Renal cortex interstitium (tissue), 15 donors: ENCODE results near the gene STH. TPM values are rescaled to one million over a fixed set of nuclear protein-coding genes. Genes with fewer than 3 reads are reported as not detected.
"Not testable (repeated sequence)": the region's sequence is repeated elsewhere in the genome, so short reads cannot be mapped to it uniquely, and the experiment has no call there.

Experiments
- DNase-seq, 11 donors: peaks; one replicate each; pipeline ENCODE4 v3.0.0-alpha.2; 2013; ENCODE audit warnings: low read depth in 9 of 11, low spot score in 4 of 11; ENCODE audit errors: extremely low read depth in 1 of 11
- long read RNA-seq, 16 experiments: transcript quantifications; one replicate each; lab custom pipeline, GENCODE V29; 2026
- polyA plus RNA-seq, 3 donors: library from polyadenylated mRNA; unstranded; fragments of 120-200 nt; gene quantifications; one replicate each; pipeline ENCODE4 v1.2.1, GENCODE V29; 2013; ENCODE audit not compliant: insufficient read length in 3 of 3

The STH gene, protein sequence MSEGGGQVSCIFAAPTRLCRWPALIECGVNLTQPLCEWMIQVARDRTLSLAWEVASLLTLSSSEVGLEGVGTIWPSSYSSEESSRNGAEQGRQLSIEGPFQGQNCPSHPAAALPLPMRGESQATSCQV
- not detected for polyA plus RNA-seq
- long read RNA-seq, donor 1: 0 reads
- long read RNA-seq, donor 2: 0 reads
- long read RNA-seq, donor 3: 0 reads
- long read RNA-seq, donor 4: 0 reads
- long read RNA-seq, donor 5: 0 reads
- long read RNA-seq, donor 6: 0 reads
- long read RNA-seq, donor 7: 0 reads
- long read RNA-seq, donor 8: 0 reads
- long read RNA-seq, donor 9: 0 reads
- long read RNA-seq, donor 10: 0 reads
- long read RNA-seq, donor 11: 0 reads
- long read RNA-seq, donor 12: 0 reads
- long read RNA-seq, donor 13: 0 reads
- long read RNA-seq, donor 14: 0 reads
- long read RNA-seq, donor 15: 0 reads
- long read RNA-seq, donor 16: 0 reads

DNA sequence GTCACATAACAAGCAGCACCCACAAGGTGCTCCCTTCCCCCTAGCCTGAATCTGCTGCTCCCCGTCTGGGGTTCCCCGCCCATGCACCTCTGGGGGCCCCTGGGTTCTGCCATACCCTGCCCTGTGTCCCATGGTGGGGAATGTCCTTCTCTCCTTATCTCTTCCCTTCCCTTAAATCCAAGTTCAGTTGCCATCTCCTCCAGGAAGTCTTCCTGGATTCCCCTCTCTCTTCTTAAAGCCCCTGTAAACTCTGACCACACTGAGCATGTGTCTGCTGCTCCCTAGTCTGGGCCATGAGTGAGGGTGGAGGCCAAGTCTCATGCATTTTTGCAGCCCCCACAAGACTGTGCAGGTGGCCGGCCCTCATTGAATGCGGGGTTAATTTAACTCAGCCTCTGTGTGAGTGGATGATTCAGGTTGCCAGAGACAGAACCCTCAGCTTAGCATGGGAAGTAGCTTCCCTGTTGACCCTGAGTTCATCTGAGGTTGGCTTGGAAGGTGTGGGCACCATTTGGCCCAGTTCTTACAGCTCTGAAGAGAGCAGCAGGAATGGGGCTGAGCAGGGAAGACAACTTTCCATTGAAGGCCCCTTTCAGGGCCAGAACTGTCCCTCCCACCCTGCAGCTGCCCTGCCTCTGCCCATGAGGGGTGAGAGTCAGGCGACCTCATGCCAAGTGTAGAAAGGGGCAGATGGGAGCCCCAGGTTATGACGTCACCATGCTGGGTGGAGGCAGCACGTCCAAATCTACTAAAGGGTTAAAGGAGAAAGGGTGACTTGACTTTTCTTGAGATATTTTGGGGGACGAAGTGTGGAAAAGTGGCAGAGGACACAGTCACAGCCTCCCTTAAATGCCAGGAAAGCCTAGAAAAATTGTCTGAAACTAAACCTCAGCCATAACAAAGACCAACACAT, at the start of gene STH:
Gene STH (plus strand): TSS at position 264 of the 913 bp plus-strand sequence. CDS start 30 bp downstream, at position 294.
- no peak for DNase-seq

DNA sequence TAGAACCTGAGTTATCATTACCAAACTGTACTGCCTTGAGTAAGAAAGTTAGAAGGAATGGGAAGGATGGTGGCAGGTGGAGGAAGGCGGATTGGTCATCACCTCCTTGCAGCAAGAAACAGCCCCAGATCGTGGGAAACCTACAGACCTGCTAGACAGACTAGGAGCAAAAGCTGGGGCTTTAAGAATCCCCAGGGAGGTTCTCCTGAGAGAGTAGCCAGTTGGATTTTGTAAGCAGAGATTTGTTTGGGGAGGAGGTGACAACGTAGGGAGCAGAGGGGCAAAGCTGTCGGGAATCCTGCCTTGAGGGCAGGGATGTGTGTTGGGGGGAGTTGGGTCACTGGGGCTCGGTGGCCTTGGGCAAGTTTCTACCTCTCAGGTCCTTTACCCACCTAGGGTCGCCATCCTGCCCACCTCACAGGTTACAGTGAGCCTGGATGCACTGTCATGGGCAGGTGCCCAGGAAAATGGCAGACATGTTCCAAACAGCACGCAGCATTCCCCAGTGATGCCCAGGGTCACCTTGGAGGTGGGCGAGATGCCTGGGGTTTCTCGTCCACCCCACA, 49.2 kb upstream of the STH start:
- no peak for DNase-seq

DNA sequence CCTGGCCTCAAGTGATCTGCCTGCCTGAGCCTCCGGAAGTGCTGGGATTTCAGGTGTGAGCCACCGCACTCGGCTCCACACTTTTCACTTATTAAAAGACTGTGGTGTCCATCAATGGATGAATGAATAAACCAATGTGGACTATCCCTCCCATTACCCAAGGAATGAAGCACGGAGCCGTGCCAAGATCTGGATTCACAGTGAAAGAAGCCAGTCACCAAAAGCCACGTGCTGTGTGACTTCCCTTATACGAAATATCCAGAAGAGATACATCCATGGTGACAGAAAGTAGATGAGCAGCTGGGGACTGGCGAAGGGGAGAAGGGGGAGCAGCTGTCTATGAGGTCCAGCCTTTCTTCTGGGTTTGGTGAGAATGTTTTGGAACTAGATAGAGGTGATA, 48.2 kb upstream of the STH start:
- no peak for DNase-seq

DNA sequence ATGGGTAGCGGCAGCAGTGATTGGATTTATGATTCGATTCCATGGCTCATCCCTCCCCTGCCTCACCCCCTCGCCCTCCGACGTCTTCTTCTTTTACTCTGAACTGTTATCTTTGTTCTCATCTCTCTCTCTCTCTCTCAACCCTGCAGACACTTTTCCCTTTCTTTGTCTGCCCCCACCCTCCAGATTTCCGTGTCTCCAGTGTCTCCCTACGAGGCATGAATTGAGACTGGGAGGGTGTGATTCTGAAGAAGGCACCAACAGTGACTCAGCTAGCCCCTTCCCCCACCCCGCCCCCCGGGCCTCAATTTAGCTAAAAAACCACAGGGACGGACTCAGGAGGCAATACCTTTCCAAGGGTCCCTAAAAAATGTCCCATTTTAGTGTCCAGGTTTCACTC, 47.6 kb upstream of the STH start:
- no peak for DNase-seq

DNA sequence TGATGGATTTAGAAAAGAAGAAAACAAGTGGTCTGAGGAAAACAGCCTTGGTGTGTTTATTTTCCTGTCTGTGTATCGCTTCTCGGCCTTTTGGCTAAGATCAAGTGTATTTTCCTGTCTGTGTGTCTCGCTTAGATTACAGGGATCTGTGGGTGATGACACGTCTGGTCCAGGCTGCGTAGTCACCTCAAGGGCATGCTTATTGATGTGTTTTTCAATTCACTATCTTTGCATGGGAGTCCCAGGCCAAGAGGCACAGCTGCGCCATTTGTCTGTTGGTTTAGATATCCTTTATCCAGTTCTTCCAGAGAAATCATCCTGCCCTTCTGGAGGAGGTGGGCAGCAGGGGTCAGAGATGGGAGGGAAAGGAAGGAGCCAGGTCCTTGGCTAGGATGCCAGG, 47.1 kb upstream of the STH start:
- no peak for DNase-seq

DNA sequence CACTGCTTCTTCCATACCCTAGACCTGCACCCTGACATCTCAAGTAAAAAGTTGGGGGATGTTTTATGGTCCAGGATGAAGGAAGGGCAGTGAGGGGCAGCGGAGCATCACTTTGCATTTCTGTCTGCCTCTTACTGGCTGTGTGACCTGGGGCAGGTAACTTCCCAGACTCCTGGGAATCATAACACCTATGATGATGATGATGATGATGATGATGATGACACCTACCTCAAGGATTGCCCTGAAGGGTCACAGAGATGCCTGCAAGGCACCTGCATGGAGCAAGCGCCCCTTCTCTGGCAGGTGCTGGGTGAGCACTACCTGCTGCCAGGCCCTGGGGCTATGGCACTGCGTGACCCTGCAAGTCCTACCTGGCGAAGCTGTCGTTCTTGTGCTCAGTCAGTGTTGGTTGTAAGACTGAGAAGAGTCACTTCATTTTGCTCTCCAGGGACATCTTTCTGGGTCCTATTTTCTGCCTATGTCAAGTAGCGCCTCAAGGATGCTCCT, 46.2 kb upstream of the STH start:
- DNase-seq: no peak

DNA sequence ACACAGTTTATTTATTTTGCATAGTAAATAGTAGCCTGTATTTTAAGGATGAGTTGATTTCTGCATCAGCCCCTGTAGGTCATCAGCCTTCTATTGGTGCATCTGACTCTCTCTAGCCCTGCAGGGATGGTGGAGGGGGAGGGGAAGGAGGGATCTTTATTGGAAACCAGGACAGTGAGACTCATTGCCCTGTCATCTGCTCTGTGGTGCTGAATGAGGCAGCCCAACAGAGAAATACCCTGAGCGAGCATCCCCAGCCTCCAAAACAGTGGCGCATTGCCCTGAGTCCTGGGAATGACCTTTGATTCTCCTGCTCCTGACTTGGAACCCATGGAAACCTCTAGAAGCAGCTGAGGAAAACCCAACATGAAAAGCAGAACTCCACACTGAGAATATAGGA, 45.5 kb upstream of the STH start:
- no peak for DNase-seq

DNA sequence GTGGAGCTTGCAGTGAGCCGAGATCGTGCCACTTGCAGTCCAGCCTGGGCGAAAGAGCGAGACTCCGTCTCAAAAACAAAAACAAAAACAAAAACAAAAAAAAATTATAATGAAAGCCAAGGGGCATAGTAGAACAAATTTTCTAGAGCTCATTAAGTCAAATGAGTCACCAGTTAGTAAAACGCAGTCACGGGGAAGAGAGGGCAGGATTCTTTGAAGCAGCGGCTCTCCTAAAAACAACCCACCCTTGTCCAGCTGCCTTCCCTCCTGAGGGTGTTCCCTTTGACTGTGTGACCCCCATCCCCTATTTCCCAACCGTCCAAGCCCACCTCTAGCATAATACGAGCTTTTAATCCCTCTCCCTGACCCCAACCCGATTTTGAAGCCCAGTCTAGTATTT, 44.1 kb upstream of the STH start:
- no peak for DNase-seq

DNA sequence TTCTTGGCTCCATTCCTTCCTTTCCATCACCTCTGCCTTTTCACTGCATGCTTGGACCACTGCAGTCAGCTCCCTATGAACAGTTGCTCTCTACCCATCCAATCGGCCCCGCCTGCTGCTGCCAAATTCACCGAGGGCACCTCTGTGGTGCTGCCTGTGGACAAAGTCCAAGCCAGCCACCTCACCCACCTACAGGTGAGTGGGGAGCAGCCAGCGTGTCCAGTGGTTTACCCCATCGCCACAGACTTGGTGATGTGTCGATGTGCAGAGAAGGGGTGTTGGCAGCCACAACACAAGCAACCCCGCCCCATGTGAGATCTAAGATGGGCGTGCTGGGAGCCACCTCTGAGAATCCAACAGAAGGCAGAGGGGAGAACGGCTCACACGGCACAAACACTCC, 43.7 kb upstream of the STH start:
- no peak for DNase-seq

DNA sequence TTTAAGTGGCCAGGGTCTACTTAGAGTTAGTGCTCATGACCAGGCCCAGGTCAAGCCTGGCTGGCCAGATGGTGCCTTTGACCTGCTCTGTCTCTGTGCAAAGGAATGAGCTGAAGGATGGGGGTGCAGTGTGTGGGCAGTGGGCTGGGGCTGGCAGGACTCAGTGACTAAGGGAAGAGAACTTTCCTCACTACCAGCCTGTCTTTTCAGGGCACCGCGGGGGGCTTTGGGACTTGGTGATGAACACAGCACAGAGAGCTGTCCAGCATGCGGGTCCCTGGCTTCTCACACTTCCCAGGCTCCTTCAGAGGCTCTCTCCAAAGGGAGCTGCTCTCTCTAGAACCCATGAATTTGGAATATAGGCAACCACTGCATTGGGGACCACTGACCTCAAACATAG, 43.0 kb upstream of the STH start:
- DNase-seq: no peak

DNA sequence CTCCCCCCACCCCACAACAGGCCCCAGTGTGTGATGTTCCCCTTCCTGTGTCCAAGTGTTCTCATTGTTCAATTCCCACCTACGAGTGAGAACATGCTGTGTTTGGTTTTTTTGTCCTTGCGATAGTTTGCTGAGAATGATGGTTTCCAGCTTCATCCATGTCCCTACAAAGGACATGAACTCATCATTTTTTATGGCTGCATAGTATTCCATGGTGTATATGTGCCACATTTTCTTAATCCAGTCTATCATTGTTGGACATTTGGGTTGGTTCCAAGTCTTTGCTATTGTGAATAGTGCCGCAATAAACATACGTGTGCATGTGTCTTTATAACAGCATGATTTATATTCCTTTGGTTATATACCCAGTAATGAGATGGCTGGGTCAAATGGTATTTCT, 42.3 kb upstream of the STH start:
- not testable (repeated sequence) for DNase-seq

DNA sequence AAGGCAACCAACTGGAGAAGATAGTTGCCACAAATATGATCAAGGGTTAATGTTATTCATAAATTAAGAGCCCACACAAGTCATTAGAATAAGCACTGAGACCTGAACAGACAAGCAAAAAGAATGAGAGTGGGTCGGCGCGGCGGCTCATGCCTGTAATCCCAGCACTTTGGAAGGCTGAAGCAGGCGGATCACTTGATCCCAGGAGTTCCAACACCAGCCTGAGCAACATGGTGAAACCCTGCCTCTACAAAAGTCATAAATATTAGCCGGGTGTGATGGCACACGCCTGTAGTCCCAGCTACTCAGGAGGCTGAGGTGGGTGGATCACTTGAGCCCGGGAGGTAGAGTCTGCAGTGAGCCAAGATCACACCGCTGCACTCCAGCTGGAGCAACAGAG, 40.7 kb upstream of the STH start:
- no peak for DNase-seq

DNA sequence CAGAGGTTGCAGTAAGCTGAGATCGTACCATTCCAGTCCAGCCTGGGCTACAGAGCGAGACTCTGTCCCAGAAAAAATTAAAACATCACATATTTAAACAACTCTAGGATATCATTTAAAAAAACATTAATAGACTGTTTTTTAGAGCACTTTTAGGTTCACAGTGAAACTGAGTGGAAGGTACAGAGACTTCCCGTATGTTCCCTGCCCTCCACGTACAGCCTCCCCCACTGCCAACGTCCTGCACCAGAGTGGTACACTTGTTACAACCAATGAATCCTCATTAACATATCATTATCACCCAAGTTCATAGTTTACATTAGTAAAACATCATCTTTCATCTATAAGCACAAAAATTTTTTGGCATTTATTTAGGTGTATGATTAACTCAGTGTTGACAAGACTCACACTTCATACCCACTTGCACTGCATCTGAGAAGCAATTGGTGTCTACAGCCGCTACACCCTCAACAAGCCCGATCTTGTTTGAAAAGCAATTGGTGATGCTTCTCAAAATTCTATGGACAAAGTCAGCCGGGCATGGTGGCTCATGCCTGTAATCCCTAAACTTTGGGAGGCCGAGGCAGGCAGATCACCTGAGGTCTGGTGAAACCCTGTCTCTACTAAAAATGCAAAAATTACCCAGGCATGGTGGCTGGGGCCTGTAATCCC, 39.9 kb upstream of the STH start:
- no peak for DNase-seq

DNA sequence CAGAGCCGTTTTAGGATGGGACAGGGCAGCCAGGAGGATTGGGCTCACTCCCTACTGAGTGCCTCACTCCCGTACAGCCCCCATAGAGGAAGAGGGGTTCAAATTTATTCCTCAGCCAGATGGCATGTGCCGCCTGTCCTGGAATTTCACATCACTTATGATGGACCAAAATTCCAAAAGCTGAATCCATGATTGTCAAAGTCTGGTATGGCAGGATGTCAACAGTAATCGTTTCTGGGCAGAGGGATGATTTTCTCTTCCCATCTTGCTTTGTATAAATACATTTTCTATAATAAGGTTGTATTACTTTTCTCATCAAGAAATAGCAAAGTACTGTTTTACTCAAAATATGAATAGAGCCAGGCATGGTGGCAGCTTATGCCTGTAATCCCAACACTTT, 38.7 kb upstream of the STH start:
- DNase-seq: no peak

DNA sequence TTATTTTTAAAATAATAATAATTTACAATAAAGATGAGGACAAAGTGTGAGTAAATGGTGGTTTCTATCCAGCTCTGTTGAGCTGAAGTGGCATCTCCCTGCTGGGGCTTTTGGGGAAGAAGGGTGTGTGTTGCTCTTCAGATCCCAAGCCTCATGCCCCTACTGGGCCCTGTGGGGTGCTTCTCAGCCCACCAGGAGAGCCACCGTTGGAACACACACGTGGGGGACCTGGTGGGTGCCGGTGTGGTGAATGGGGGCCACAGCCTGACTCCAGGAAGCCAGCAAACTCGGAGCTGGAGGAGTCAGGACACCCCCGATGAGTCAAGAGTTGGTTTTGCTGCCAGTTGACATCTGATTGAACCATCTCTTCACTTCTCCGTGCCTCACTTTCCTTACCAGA, 37.8 kb upstream of the STH start:
- no peak for DNase-seq

DNA sequence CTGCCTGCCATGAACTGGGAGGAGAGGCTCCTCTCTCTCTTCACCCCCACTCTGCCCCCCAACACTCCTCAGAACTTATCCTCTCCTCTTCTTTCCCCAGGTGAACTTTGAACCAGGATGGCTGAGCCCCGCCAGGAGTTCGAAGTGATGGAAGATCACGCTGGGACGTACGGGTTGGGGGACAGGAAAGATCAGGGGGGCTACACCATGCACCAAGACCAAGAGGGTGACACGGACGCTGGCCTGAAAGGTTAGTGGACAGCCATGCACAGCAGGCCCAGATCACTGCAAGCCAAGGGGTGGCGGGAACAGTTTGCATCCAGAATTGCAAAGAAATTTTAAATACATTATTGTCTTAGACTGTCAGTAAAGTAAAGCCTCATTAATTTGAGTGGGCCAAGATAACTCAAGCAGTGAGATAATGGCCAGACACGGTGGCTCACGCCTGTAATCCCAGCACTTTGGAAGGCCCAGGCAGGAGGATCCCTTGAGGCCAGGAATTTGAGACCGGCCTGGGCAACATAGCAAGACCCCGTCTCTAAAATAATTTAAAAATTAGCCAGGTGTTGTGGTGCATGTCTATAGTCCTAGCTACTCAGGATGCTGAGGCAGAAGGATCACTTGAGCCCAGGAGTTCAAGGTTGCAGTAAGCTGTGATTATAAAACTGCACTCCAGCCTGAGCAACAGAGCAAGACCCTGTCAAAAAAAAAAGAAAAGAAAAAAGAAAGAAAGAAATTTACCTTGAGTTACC, 36.7 kb upstream of the STH start:
- no peak for DNase-seq

DNA sequence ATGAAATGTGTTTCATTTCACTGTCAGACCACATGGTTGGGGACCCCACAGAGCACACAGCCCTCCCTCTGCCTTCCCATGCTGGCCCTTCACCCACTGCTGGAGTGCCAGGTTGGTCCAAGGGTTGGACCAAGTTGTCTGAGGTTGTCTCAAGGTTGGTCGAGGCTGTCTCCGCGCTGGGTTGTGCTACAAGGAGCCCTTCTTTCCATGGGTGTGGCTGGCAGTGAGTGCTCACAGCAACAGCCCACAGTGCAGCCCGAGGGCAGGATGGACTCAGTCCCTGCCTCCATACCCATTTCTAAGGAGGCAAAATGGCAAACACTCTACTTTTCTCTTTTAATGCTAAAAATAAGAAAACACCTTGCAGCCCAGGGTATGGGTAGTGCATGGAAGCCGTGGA, 35.8 kb upstream of the STH start:
- no peak for DNase-seq

DNA sequence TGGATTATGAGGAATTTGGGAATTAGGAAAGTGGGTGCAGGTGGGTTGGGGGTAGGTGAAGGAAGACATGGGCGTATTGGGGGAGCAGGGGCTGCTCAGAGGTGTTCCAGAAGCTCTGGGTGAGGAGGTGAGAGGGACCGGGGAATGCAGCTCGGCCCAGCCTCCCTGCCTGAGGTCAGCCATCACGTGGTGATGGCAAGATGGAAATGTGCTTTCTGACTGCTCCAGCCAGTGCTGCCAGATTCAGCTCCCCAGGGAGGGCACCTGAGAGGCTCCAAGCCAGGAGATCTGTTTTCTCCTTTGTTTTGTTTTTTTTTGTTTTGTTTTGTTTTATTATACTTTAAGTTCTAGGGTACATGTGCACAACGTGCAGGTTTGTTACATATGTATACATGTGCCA, 35.2 kb upstream of the STH start:
- no peak for DNase-seq

DNA sequence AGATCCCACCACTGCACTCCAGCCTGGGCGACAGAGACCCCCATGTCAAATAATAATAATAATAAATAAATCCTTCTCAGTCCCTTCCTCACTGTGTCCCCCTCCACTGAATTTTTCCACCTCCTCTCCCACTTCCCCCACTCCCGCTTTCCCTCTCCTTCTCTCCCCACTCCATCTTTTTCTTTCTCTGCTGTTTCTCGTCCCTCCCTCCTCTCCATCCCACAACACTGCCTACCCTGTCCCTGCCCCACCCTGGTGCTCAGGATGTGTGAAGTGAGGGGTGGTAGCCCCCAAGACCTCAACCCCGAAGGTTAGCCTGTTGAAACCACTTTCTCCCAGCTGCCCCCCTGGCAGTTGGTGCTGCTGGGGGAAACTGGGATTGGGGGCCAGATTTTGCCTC, 34.4 kb upstream of the STH start:
- DNase-seq: no peak
